ENCODE data around the gene RASA2. TPM values are rescaled to one million over a fixed set of nuclear protein-coding genes. Genes with fewer than 3 reads are reported as not detected.

Gene RASA2
- total and polyA plus RNA-seq, 9 of the 15 experiments (the other 6 are each of a cell fraction or from before 2014, with no cell fraction given), result 2.0 to 12.8 (median 9.5) TPM

DNA sequence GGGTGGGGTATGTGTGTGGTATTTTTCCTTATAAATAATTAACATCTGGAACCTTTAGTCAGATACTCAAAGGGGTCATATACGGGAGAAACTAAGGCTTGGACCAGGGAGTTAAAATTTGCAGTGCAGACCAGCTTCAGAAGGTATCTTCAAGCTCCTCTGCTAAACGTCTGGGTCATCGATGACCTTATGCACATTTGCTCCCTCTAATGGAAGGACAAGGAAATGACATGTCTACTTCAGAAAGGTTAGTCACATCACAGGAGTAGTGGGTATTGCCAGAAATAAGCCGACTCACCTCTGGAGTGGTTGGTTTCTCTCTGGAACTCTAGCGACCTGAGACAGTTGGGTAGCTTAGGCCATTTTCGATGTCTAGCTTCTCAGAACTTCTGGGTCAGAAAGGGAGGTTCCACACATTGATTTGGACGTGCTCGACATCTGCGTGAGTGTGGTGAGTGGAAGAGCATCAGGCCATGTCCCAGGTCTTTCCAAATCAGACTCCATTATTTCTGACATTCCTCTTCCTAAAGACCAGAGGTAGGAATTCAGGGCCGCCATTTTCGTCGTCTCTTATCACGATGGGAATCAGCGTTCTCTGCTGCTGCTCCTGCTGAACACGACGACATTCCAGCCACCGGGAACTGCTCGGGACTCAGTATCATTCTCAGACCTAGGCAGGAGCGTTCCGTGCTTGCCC, 31.8 kb upstream of the RASA2 start (continued):
- TF ChIP-seq KDM1A (IDR thresholded peaks at IDR 0.05) (no peak), NFRKB (IDR thresholded peaks at IDR 0.05; ENCODE audit: low read depth) (no peak), POLR2B (IDR thresholded peaks at IDR 0.05; ENCODE audit: low read depth, partially characterized antibody) (no peak), ZNF431 (CRISPR knock-in tag; IDR thresholded peaks at IDR 0.05) (no peak), CXXC5 (CRISPR knock-in tag; IDR thresholded peaks at IDR 0.05) (no peak), TAF1 (IDR thresholded peaks at IDR 0.05; ENCODE audit: control insufficient read depth, extremely low read depth, insufficient read depth, low read length, severe bottlenecking) (no peak), ESRRB (CRISPR knock-in tag; IDR thresholded peaks at IDR 0.05; ENCODE audit: borderline replicate concordance) (no peak), ZSCAN29 (IDR thresholded peaks at IDR 0.05) (no peak), NR2C2 (CRISPR knock-in tag; IDR thresholded peaks at IDR 0.05) (no peak), NR2C2 (tag; IDR thresholded peaks at IDR 0.05) (0 out of 2 replicates have a peak, but pooled peaks have one; percentile 18), DPF2 (IDR thresholded peaks at IDR 0.05) (0 out of 2 replicates have a peak, but pooled peaks have one; percentile 26), MBD2 (IDR thresholded peaks at IDR 0.05; ENCODE audit: borderline replicate concordance, low read depth) (no peak), FOXJ2 (tag; IDR thresholded peaks at IDR 0.05) (no peak), SAFB (IDR thresholded peaks at IDR 0.05; ENCODE audit: borderline replicate concordance, low read depth, low read length) (no peak), RHOXF2B (CRISPR knock-in tag; conservative IDR thresholded peaks at IDR 0.05) (no peak), ZNF124 (CRISPR knock-in tag; IDR thresholded peaks at IDR 0.05) (no peak), SRSF1 (IDR thresholded peaks at IDR 0.05; ENCODE audit: low read depth, low read length) (no peak), NONO (IDR thresholded peaks at IDR 0.05; ENCODE audit: low read depth in 2 of 2, low read length in 1 of 2) (no peak), MAFG (tag; conservative IDR thresholded peaks at IDR 0.05) (peak; percentile 34; the same call in 1 of the 2 replicates), ZNF696 (CRISPR knock-in tag; conservative IDR thresholded peaks at IDR 0.05) (no peak), ZBTB8A (IDR thresholded peaks at IDR 0.05; ENCODE audit: partially characterized antibody) (no peak), PHF20 (IDR thresholded peaks at IDR 0.05; ENCODE audit: partially characterized antibody) (no peak), PTBP1 (IDR thresholded peaks at IDR 0.05; ENCODE audit: low read depth, low read length) (no peak)
- TF ChIP-seq, protein P1, sequence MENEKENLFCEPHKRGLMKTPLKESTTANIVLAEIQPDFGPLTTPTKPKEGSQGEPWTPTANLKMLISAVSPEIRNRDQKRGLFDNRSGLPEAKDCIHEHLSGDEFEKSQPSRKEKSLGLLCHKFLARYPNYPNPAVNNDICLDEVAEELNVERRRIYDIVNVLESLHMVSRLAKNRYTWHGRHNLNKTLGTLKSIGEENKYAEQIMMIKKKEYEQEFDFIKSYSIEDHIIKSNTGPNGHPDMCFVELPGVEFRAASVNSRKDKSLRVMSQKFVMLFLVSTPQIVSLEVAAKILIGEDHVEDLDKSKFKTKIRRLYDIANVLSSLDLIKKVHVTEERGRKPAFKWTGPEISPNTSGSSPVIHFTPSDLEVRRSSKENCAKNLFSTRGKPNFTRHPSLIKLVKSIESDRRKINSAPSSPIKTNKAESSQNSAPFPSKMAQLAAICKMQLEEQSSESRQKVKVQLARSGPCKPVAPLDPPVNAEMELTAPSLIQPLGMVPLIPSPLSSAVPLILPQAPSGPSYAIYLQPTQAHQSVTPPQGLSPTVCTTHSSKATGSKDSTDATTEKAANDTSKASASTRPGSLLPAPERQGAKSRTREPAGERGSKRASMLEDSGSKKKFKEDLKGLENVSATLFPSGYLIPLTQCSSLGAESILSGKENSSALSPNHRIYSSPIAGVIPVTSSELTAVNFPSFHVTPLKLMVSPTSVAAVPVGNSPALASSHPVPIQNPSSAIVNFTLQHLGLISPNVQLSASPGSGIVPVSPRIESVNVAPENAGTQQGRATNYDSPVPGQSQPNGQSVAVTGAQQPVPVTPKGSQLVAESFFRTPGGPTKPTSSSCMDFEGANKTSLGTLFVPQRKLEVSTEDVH (IDR thresholded peaks at IDR 0.05; ENCODE audit: low read depth, partially characterized antibody), result no peak
- TF ChIP-seq, protein P2, sequence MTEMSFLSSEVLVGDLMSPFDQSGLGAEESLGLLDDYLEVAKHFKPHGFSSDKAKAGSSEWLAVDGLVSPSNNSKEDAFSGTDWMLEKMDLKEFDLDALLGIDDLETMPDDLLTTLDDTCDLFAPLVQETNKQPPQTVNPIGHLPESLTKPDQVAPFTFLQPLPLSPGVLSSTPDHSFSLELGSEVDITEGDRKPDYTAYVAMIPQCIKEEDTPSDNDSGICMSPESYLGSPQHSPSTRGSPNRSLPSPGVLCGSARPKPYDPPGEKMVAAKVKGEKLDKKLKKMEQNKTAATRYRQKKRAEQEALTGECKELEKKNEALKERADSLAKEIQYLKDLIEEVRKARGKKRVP (CRISPR knock-in tag; IDR thresholded peaks at IDR 0.05), result no peak

All from K562 (cell line).